HepG2 (cell line): ENCODE results near the gene FN1. TPM values are rescaled to one million over a fixed set of nuclear protein-coding genes. Genes with fewer than 3 reads are reported as not detected.

Experiments
- CTCF ChIP-seq: sonication (generic); formaldehyde crosslinking; IDR thresholded peaks from 2 replicates; pipeline ENCODE4 v1.5.0; 2020; ENCODE audit warnings: mild to moderate bottlenecking, missing genetic modification reagents, moderate library complexity
- FLYWCH1 ChIP-seq: sonication (generic); formaldehyde crosslinking; IDR thresholded peaks from 2 replicates; pipeline ENCODE4 v1.8.1; 2023; ENCODE audit warnings: mild to moderate bottlenecking, missing genetic modification reagents
- IKZF5 ChIP-seq: IDR thresholded peaks from 2 replicates; pipeline ENCODE4 v1.6.1; 2018; ENCODE audit warnings: missing genetic modification reagents, mild to moderate bottlenecking, missing compliant biosample characterization
- NFE2 ChIP-seq: sonication (generic); formaldehyde crosslinking; IDR thresholded peaks from 2 replicates; pipeline ENCODE4 v1.4.0; 2020; ENCODE audit warnings: missing genetic modification reagents
- NFKBIZ ChIP-seq: IDR thresholded peaks from 2 replicates; pipeline ENCODE4 v1.6.1; 2018; ENCODE audit warnings: missing genetic modification reagents, missing compliant biosample characterization
- SAFB2 ChIP-seq: sonication (generic); formaldehyde crosslinking; IDR thresholded peaks from 2 replicates; pipeline ENCODE4 v1.5.1; 2020; ENCODE audit warnings: missing genetic modification reagents, low read depth, mild to moderate bottlenecking, borderline replicate concordance
- SIX1 ChIP-seq: sonication (generic); formaldehyde crosslinking; IDR thresholded peaks from 2 replicates; pipeline ENCODE4 v1.4.0; 2020; ENCODE audit warnings: missing genetic modification reagents, borderline replicate concordance
- SMYD3 ChIP-seq: sonication (generic); formaldehyde crosslinking; IDR thresholded peaks from 2 replicates; pipeline ENCODE4 v1.8.1; 2023; ENCODE audit warnings: mild to moderate bottlenecking, missing genetic modification reagents
- TOPORS ChIP-seq: sonication (generic); formaldehyde crosslinking; IDR thresholded peaks from 2 replicates; pipeline ENCODE4 v1.8.0; 2023; ENCODE audit warnings: mild to moderate bottlenecking, missing genetic modification reagents
- ZBTB43 ChIP-seq: sonication (generic); formaldehyde crosslinking; conservative IDR thresholded peaks from 2 replicates; pipeline ENCODE4 v1.4.0; 2020; ENCODE audit warnings: missing genetic modification reagents
- ZKSCAN5 ChIP-seq: sonication (generic); formaldehyde crosslinking; IDR thresholded peaks from 2 replicates; pipeline ENCODE4 v1.5.1; 2020; ENCODE audit warnings: mild to moderate bottlenecking, missing genetic modification reagents
- ZNF205 ChIP-seq: IDR thresholded peaks from 2 replicates; pipeline ENCODE4 v1.6.1; 2018; ENCODE audit warnings: missing biosample characterization, missing genetic modification reagents
- ZNF234 ChIP-seq: sonication (generic); formaldehyde crosslinking; conservative IDR thresholded peaks from 2 replicates; pipeline ENCODE4 v1.5.1; 2020; ENCODE audit warnings: mild to moderate bottlenecking, missing genetic modification reagents
- ZNF550 ChIP-seq: sonication (generic); formaldehyde crosslinking; IDR thresholded peaks from 2 replicates; pipeline ENCODE4 v1.4.0; 2020; ENCODE audit warnings: mild to moderate bottlenecking, missing genetic modification reagents, borderline replicate concordance
- ZNF574 ChIP-seq: sonication (generic); formaldehyde crosslinking; IDR thresholded peaks from 2 replicates; pipeline ENCODE4 v1.4.0; 2020; ENCODE audit warnings: missing genetic modification reagents
- ZNF609 ChIP-seq: sonication (generic); formaldehyde crosslinking; IDR thresholded peaks from 2 replicates; pipeline ENCODE4 v1.4.0; 2020; ENCODE audit warnings: mild to moderate bottlenecking, missing genetic modification reagents, borderline replicate concordance
- ZNF616 ChIP-seq: sonication (generic); formaldehyde crosslinking; IDR thresholded peaks from 2 replicates; pipeline ENCODE4 v1.5.0; 2020; ENCODE audit warnings: low read depth, mild to moderate bottlenecking, missing genetic modification reagents
- ZNF850 ChIP-seq: sonication (generic); formaldehyde crosslinking; conservative IDR thresholded peaks from 2 replicates; pipeline ENCODE4 v1.9.0; 2021; ENCODE audit warnings: mild to moderate bottlenecking, missing genetic modification reagents
- ZSCAN12 ChIP-seq: sonication (generic); formaldehyde crosslinking; IDR thresholded peaks from 2 replicates; pipeline ENCODE4 v1.9.0; 2021; ENCODE audit warnings: mild to moderate bottlenecking, missing genetic modification reagents
- polyA plus RNA-seq, 8 experiments: library from polyadenylated mRNA; depleted of rRNA in 3 of 8; stranded (reverse) in 7 of 8; unstranded in 1 of 8; fragments of >200 nt; fragmentation: Illumina TruSeq in 4 of 8; extraction: Trizol in 4 of 8; gene quantifications; 2 replicates each; pipeline versions ENCODE4 v1.2.1 to v1.2.3, GENCODE V29; 2011 to 2016; ENCODE audit warnings: low read depth in 4 of 8, missing spikeins in 1 of 8, mixed read lengths in 1 of 8; ENCODE audit not compliant: insufficient read depth in 1 of 8
- total RNA-seq, 5 experiments: library from RNA; depleted of rRNA; stranded (reverse); fragments of >200 nt; fragmentation: Illumina TruSeq; extraction: Trizol; gene quantifications; 2 replicates each; pipeline ENCODE4 v1.2.3, GENCODE V29; 2016; ENCODE audit warnings: low read depth in 1 of 5

The FN1 gene
- total and polyA plus RNA-seq, 2 of the 13 experiments (the other 11 are each of a cell fraction or from before 2014, with no cell fraction given): 1,847 to 6,471 TPM

- TF ChIP-seq IKZF5 (CRISPR knock-in tag) (peak; percentile 77; the same call in 1 of the 2 replicates), CTCF (CRISPR knock-in tag) (no peak), ZBTB43 (CRISPR knock-in tag) (peak; percentile 85), ZNF850 (CRISPR knock-in tag) (no peak), ZNF550 (CRISPR knock-in tag) (no peak), FLYWCH1 (CRISPR knock-in tag) (0 out of 2 replicates have a peak, but pooled peaks have one; percentile 51), ZNF616 (CRISPR knock-in tag) (no peak), ZSCAN12 (CRISPR knock-in tag) (no peak), NFE2 (CRISPR knock-in tag) (no peak), ZNF574 (CRISPR knock-in tag) (peak; percentile 45), SIX1 (CRISPR knock-in tag) (peak; percentile 81), SAFB2 (CRISPR knock-in tag) (no peak), NFKBIZ (CRISPR knock-in tag) (no peak), ZNF609 (peak; percentile 89), ZNF234 (CRISPR knock-in tag) (no peak), SMYD3 (CRISPR knock-in tag) (peak; percentile 56; the same call in 1 of the 2 replicates), TOPORS (no peak), ZKSCAN5 (no peak), ZNF205 (CRISPR knock-in tag) (no peak)
Measured at GRCh38 chr2:215420471-215420935, 15.4 kb downstream of the FN1 start (continued).
